CD4-positive, alpha-beta T cell (primary cell): ENCODE measurements around the gene ARHGAP26. TPM values are rescaled to one million over a fixed set of nuclear protein-coding genes. Genes with fewer than 3 reads are reported as not detected.

Experiments used
- ATAC-seq: fragments of 200-7000 bp; cut with Tn5 transposase; one replicate; pipeline ENCODE4 v1.10.0; 2022; ENCODE audit warnings: mild to moderate bottlenecking; ENCODE audit not compliant: poor library complexity
- CTCF ChIA-PET: fragments of 350-600 bp; sonication (Branson Sonifier 250); formaldehyde crosslinking; loops from one replicate; lab custom pipeline; 2021; ENCODE audit warnings: antibody characterized with exemption, inconsistent platforms; lab: Charles Lee
- POLR2A ChIA-PET: fragments of 350-600 bp; sonication (Branson Sonifier 250); formaldehyde crosslinking; loops from one replicate; lab custom pipeline; 2021; ENCODE audit warnings: antibody characterized with exemption, inconsistent platforms; lab: Charles Lee
- DNase-seq, 14 experiments: peaks; one replicate each; pipeline ENCODE4 v3.0.0-alpha.2; 2013 to 2020; ENCODE audit warnings: mixed read lengths in 2 of 14
- H3K27ac ChIP-seq, 2 donors: one replicate each; pipeline versions ENCODE4 v1.5.1 to v1.7.0; 2013; ENCODE audit warnings: low read length in 2 of 2, low read depth in 1 of 2, mild to moderate bottlenecking in 1 of 2
- H3K27me3 ChIP-seq, 2 experiments: 1 replicate in 1 of 2; 2 replicates in 1 of 2; pipeline versions ENCODE4 v1.6.1 to v1.7.0; 2013; ENCODE audit warnings: low read length in 2 of 2, control low read depth in 1 of 2, mild to moderate bottlenecking in 1 of 2, moderate library complexity in 1 of 2; ENCODE audit not compliant: insufficient read depth in 2 of 2, control insufficient read depth in 1 of 2
- H3K36me3 ChIP-seq: one replicate; pipeline ENCODE4 v1.6.1; 2013; ENCODE audit warnings: low read length, control low read depth; ENCODE audit not compliant: insufficient read depth
- H3K4me1 ChIP-seq: one replicate; pipeline ENCODE4 v1.6.1; 2013; ENCODE audit warnings: low read length, control low read depth; ENCODE audit not compliant: insufficient read depth
- H3K4me3 ChIP-seq: one replicate; pipeline ENCODE4 v1.5.1; 2013; ENCODE audit warnings: mild to moderate bottlenecking, low read length, moderate library complexity
- H3K9me3 ChIP-seq, 2 experiments: 1 replicate in 1 of 2; 2 replicates in 1 of 2; pipeline versions ENCODE4 v1.6.1 to v1.7.0; 2013; ENCODE audit warnings: low read length in 2 of 2, mild to moderate bottlenecking in 2 of 2, control low read depth in 1 of 2, moderate library complexity in 1 of 2; ENCODE audit not compliant: control insufficient read depth in 1 of 2, insufficient read depth in 1 of 2
- H3K27ac Mint-ChIP-seq: one replicate; pipeline ENCODE4 v1.8.0; 2020; ENCODE audit warnings: mixed read lengths
- H3K27me3 Mint-ChIP-seq: one replicate; pipeline ENCODE4 v1.8.0; 2021; ENCODE audit warnings: mixed read lengths
- H3K36me3 Mint-ChIP-seq: one replicate; pipeline ENCODE4 v1.8.0; 2021; ENCODE audit warnings: low read depth, mixed read lengths
- H3K4me1 Mint-ChIP-seq: one replicate; pipeline ENCODE4 v1.8.0; 2021; ENCODE audit warnings: low read depth, mixed read lengths
- H3K4me3 Mint-ChIP-seq: one replicate; pipeline ENCODE4 v1.8.0; 2020; ENCODE audit warnings: mild to moderate bottlenecking, mixed read lengths
- H3K9me3 Mint-ChIP-seq: one replicate; pipeline ENCODE4 v1.8.0; 2020; ENCODE audit warnings: mixed read lengths
- CTCF ChIP-seq: fragments of 200-600 bp; IDR thresholded peaks from one replicate; pipeline ENCODE4 v1.8.0; 2022; ENCODE audit warnings: antibody characterized with exemption, mild to moderate bottlenecking
- intact Hi-C, 2 experiments: fragments of 100-400 bp; cut with DNase I in 1 of 2; cut with micrococcal nuclease in 1 of 2; formaldehyde crosslinking; loops; one replicate each; pipeline versions ENCODE4 v1.15.1 to v1.9.0; 2023 to 2025; cut with DNase I, micrococcal nuclease
- total RNA-seq, 174 experiments: library from RNA in 2 of 174; stranded (reverse) in 2 of 174; gene quantifications; one replicate each; pipeline ENCODE4 v1.2.3 and lab custom pipeline; 2021 to 2026

ARHGAP26 gene
- total RNA-seq, 2 experiments from 2014 or later, result 24.9 to 27.3 TPM

- Histone ChIP-seq H3K9me3 (no peaks in the 10 kb centered on the region), H3K27me3 (no peaks in the 10 kb centered on the region), H3K4me1 (no peaks in the 10 kb centered on the region), H3K4me3 (no peak overlapping the region), H3K36me3 (peaks cover 4% of the 10 kb centered on the region), H3K27ac (no peak overlapping the region)
- ATAC-seq (no peak), DNase-seq (no peak)
- Mint-ChIP-seq H3K4me1 (no peaks in the 10 kb centered on the region), H3K9me3 (no peaks in the 10 kb centered on the region), H3K4me3 (no peak overlapping the region), H3K27me3 (no peaks in the 10 kb centered on the region), H3K27ac (no peak overlapping the region), H3K36me3 (peaks cover 33% of the 10 kb centered on the region)
- POLR2A ChIA-PET, result no interaction called here
- intact Hi-C loops, result loop anchor here in 1 of 2 experiments (10.0 kb wide), 1 partner anchor 889 kb away; no protein-coding TSS in a partner anchor
- no peak for TF ChIP-seq CTCF
- CTCF ChIA-PET, result interaction anchor here (1.5 kb wide), 1 partner anchor 9 kb away, joined by 3 read pairs; no protein-coding TSS in a partner anchor
Observed at GRCh38 chr5:142883438-142883837, 113.3 kb downstream of the ARHGAP26 start.

GRCh38 chr5:142884029-142884428 lies 113.9 kb downstream of the ARHGAP26 start:
- no peak overlapping the region for H3K27ac ChIP-seq
- TF ChIP-seq CTCF, result no peak
- Mint-ChIP-seq H3K36me3 (peaks cover 33% of the 10 kb centered on the region), H3K27ac (no peak overlapping the region), H3K4me3 (no peak overlapping the region), H3K4me1 (no peaks in the 10 kb centered on the region), H3K9me3 (no peaks in the 10 kb centered on the region), H3K27me3 (no peaks in the 10 kb centered on the region)
- POLR2A ChIA-PET, result no interaction called here
- intact Hi-C loops, result loop anchor here in 1 of 2 experiments (10.0 kb wide), 1 partner anchor 889 kb away; no protein-coding TSS in a partner anchor
- H3K4me1 ChIP-seq, result no peaks in the 10 kb centered on the region
- H3K36me3 ChIP-seq, result peaks cover 4% of the 10 kb centered on the region
- CTCF ChIA-PET, result interaction anchor here (1.5 kb wide), 1 partner anchor 10 kb away, joined by 3 read pairs; no protein-coding TSS in a partner anchor
- no peak for DNase-seq
- no peaks in the 10 kb centered on the region for H3K9me3 ChIP-seq
- no peak for ATAC-seq
- no peaks in the 10 kb centered on the region for H3K27me3 ChIP-seq
- no peak overlapping the region for H3K4me3 ChIP-seq

GRCh38 chr5:142886211-142886610 lies 116.0 kb downstream of the ARHGAP26 start:
- Histone ChIP-seq H3K27ac (no peak overlapping the region), H3K4me3 (no peak overlapping the region), H3K4me1 (no peaks in the 10 kb centered on the region), H3K9me3 (no peaks in the 10 kb centered on the region), H3K36me3 (peaks cover 4% of the 10 kb centered on the region), H3K27me3 (no peaks in the 10 kb centered on the region)
- CTCF ChIA-PET, result interaction anchor here (1.0 kb wide), 1 partner anchor 138 kb away, joined by 4 read pairs; no protein-coding TSS in a partner anchor
- intact Hi-C loops, result loop anchor here in 1 of 2 experiments (5.0 to 10.0 kb wide), 2 partner anchors 274 to 891 kb away; no protein-coding TSS in a partner anchor
- no peak overlapping the region for H3K4me3 Mint-ChIP-seq
- POLR2A ChIA-PET, result no interaction called here
- ATAC-seq, result no peak
- no peak for TF ChIP-seq CTCF
- no peaks in the 10 kb centered on the region for H3K9me3 Mint-ChIP-seq
- no peak overlapping the region for H3K27ac Mint-ChIP-seq
- no peaks in the 10 kb centered on the region for H3K4me1 Mint-ChIP-seq
- DNase-seq, result no peak
- H3K27me3 Mint-ChIP-seq, result no peaks in the 10 kb centered on the region
- peaks cover 22% of the 10 kb centered on the region for H3K36me3 Mint-ChIP-seq
